Measurements from ENCODE around the gene RNF149.

RNF149 gene

GRCh38 chr2:101293544-101293943 is 15.0 kb downstream of the RNF149 start:
- DNase-seq = no peak

GRCh38 chr2:101291973-101292372 is 16.5 kb downstream of the RNF149 start:
- DNase-seq = no peak

GRCh38 chr2:101290711-101291110 is 17.8 kb downstream of the RNF149 start:
- DNase-seq = no peak

- no peak for DNase-seq
These were observed 21.2 kb downstream of the RNF149 start for GRCh38 chr2:101287303-101287702.

- DNase-seq = no peak
These were observed 21.8 kb downstream of the RNF149 start for GRCh38 chr2:101286684-101287083.

- no peak for DNase-seq
These were observed 25.5 kb downstream of the RNF149 start for GRCh38 chr2:101282980-101283379.

- DNase-seq = no peak
These were observed 27.0 kb downstream of the RNF149 start for GRCh38 chr2:101281482-101281881.

- DNase-seq = no peak
These were observed 29.6 kb downstream of the RNF149 start for GRCh38 chr2:101278925-101279324.

- DNase-seq = no peak
These were observed 31.4 kb downstream of the RNF149 start for GRCh38 chr2:101277111-101277510.

GRCh38 chr2:101274142-101274541 is 34.4 kb downstream of the RNF149 start:
- no peak for DNase-seq

- no peak for DNase-seq
These were observed 35.4 kb downstream of the RNF149 start for GRCh38 chr2:101273056-101273455.

- no peak for DNase-seq
These were observed 36.3 kb downstream of the RNF149 start for GRCh38 chr2:101272045-101272784.

- no peak for DNase-seq
These were observed 37.7 kb downstream of the RNF149 start for GRCh38 chr2:101270700-101271259.

- no peak for DNase-seq
These were observed 40.5 kb downstream of the RNF149 start for GRCh38 chr2:101267671-101268656.

GRCh38 chr2:101265893-101266499 is 42.5 kb downstream of the RNF149 start:
- no peak for DNase-seq

- DNase-seq = no peak
These were observed 44.1 kb downstream of the RNF149 start for GRCh38 chr2:101264360-101264939.

- no peak for DNase-seq
These were observed 45.1 kb downstream of the RNF149 start for GRCh38 chr2:101263377-101263800.

- DNase-seq = no peak
These were observed 46.4 kb downstream of the RNF149 start for GRCh38 chr2:101262142-101262541.

- no peak for DNase-seq
These were observed 49.7 kb downstream of the RNF149 start for GRCh38 chr2:101258804-101259203.

GRCh38 chr2:101256316-101256715 is 52.2 kb downstream of the RNF149 start:
- DNase-seq = no peak

GRCh38 chr2:101255501-101255900 is 53.0 kb downstream of the RNF149 start:
- no peak for DNase-seq

GRCh38 chr2:101253703-101254450 is 54.6 kb downstream of the RNF149 start:
- DNase-seq = no peak

Measured in NCI-H2107 (cell line).